HG02610 (cell line): ENCODE data around the gene LPP.

Source experiments
- ATAC-seq: cut with Tn5 transposase; IDR thresholded peaks from one replicate; pipeline ENCODE4 v1.9.1; 2021; ENCODE audit warnings: mild to moderate bottlenecking, moderate library complexity; ENCODE audit not compliant: unreplicated experiment

LPP gene

DNA sequence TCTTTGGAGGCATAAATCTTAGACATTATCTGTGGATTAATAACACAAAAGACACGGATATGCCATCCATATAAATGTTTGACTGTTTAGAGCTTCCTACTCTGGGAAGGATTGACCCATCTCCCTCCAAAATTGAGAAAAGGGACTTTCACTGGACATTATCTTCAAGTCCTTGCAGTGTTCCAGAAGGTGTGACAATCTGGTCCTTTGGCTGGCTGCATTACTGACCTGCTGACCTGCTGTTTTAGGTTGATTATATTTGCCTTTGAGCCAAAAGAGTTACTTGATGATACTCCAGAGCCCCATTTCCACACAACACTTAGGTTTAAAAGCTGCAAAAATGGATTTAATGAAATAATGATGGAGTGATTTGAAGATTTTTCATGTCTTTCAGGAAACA lies 504.6 kb downstream of the LPP start:
- ATAC-seq = no peak

DNA sequence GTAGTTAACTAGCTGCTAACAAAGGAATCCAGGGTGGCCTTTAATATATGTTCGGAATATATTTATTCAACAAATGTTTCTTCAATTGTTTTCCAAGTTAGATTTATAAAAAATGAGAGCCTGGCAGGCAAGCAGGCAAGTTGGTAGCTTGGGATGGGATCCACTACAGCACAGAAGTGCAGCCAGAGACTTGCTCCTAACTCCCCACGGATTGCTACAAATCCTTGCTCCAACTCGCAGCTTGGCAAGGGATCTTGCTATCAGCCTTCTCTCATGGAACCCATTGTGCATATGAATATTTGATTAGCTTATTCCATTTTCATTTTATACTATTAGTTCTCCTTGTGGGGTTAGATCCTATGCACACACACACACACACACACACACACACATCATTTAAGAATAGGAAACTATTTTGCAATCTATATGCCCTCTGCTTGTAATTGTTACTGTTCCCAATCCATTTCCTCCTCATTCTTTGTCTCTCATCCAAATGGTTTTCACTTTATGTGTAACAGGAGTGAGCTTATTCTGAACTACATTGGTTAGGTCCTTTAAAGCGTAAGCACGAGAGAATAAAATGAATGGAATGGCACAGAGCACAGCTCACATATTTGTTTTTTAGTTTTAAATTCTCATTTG lies 505.6 kb downstream of the LPP start:
- ATAC-seq = no peak

DNA sequence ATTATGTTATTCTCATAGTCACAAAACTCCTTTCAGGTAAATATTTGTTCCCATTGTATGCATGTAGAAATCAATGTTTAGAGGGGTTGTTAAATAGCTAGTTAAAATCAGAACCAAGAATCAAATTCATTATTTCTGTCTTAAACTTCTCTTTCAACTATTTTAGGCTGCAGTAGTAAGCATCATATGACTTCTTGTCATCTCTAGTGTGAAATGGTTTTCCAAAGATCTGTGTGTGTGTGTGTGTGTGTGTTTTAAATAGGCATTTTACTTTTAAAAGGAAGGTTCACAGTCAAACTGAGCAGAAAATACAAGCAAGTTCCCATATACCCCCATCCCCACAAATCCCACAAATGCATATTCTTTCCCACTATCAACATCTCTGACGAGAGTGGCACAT lies 506.5 kb downstream of the LPP start:
- ATAC-seq = no peak

DNA sequence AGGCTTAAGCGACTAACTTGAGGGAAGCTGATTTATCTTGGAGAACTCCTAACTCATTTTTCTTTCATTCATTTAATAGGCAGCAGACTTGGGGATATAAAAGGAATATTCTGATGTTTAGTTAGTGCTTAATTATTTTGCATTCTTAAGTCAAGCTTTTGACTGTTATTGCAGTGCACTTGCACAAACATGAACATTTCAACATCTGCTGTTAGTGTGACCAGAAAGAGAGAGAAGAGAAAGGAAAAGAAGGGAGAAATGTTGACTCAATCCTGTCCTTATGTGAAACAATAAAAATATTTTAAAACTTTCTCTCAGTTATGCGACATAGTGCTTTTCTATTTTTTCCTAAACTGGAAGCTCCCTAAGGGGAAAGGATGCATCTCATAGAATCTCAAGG lies 507.8 kb downstream of the LPP start:
- ATAC-seq = no peak

DNA sequence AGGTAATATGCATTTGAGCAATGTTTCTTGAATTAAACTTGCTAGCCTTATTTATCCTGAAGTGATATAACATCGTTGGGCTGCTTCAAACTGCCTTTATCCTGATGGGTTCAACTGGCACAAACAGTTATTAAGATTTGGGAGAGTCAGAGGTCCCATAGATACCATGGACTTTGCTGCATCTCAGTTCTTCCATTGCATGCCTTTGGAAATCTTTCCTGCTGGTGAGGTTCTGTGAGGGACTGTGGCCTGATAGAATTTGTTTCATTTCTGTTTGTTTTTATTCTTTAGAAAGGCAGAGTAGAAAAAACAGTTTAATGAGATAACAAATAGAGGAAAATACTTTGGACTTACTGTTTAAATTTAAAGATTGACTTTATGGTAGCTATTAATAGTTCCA lies 508.3 kb downstream of the LPP start:
- ATAC-seq = no peak

DNA sequence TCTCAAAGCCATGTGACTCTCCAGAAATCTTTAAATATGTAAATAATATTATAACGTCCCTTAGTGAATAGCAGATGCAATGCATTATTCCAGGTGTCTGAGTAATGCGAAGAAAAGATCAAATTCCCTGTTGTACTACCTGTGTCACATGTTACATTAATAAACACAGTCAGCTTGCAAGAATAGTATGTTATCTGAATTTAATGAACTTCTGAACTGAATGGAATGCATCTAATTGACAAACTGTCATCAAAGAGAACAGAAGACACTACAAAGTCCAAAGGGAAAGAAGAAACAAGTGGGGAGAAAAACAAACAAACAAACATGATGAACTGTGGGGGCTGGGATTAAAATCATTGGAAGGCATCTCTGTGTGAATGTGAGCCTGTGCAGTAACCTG lies 508.8 kb downstream of the LPP start:
- ATAC-seq = no peak

DNA sequence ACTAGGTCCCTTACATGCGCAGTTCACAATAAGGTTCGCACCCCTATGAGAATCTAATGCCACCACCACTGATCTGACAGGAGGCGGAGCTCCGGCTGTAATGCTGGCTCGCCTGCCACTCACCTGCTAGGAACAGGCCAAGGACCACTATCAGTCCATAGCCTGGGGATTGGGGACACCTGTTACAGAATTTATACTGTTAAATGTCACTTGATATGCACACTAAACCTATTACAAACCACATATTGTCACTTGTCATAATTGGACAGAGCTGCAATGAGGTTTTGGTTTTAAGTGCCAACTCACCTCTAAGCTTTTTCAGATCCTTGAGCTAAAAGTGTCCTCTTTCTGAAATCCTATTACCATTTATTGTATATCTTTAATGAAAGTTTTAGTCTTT lies 509.9 kb downstream of the LPP start:
- ATAC-seq = no peak

DNA sequence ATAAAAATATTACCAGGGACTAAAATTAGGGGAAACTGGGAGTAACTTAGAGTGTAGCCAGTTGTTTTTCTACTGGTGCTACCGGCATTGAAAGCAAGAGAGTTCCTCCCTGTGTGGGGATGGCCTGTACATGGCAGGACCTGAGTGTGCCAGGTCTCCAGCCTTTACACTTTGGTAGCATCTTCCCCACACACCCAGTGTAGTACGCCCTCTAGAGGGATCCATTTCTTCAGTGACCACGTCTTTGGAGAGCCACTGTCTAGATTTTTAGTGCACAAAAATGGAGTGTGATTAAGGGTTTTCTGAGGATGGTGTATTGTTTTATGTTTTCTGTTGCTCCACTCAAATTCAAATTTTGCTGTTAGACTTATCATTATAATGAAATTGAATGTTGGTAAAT lies 510.8 kb downstream of the LPP start:
- ATAC-seq = no peak

DNA sequence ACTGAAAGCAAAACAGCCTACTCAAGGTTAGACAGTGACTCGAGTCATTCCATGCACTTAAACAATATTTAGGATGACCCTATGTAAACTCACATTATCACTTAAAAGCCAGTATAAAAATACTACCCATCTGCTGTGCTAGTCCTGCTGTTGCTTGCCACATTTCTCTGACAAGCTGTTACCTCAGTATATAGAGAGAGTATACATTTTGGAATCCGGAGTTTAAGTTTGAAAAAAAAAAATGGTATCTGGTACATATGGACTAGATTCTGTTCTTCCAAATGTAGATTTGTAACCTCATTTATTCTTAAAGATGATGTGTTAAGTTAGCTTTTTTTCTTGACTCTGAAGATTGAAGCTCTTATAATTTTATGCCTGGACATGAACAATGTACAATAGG lies 514.0 kb downstream of the LPP start:
- ATAC-seq = no peak

DNA sequence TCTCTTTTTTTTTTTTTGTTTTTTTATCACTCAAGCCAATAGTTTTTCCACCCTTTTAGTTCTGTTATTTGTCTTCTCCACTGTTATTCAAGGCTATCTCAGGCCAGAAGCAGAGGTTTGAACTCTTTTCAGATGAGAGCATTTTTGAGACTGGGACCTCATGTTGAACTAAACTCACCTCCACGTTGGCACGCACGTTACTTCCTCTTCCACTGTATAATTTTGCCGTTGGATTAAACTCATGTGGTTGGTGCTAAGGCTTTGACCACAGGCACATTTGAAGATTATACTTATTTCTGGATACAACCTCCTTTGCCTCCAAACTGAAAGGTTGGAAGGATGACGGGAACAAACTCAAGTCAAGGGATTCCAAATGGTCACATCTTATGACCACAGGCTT lies 516.5 kb downstream of the LPP start:
- ATAC-seq = no peak

DNA sequence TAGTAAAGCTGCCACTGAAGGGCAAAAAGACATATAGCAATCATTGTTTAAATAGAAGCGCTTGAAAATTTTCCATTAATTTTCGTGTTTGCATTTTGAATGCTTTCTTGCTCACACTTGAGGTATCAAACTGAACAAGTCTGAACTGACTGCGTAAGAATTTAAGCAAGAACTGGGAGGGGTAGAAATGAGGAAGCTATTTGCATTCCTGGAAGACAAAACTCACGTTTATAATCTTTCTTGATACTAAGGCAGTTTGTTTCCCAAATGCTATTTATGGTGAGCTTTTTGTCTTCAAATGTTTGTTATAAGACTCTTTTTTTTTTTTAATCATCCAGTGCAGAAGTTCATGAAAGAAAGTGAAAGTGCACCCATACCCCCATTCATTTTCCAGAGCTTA lies 518.0 kb downstream of the LPP start:
- ATAC-seq = no peak

DNA sequence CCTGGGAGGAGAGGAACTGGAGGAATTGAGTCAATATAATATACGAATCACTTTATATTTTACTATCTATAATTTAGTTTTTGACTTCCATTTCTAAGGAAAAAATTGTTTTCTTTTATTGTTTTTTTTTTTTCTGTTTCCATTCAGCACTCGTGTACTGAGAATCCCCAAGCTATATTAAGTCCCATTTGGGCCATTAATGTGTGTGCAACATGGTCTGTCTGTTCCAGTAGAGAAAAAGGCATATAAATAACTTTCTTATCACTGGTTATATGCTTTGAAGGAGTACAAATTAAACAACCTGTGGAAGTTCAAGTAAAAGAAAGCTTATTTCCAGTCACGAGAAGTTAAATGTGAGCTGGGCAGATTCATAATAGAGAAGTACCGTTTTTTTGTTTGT lies 518.9 kb downstream of the LPP start:
- ATAC-seq = no peak

DNA sequence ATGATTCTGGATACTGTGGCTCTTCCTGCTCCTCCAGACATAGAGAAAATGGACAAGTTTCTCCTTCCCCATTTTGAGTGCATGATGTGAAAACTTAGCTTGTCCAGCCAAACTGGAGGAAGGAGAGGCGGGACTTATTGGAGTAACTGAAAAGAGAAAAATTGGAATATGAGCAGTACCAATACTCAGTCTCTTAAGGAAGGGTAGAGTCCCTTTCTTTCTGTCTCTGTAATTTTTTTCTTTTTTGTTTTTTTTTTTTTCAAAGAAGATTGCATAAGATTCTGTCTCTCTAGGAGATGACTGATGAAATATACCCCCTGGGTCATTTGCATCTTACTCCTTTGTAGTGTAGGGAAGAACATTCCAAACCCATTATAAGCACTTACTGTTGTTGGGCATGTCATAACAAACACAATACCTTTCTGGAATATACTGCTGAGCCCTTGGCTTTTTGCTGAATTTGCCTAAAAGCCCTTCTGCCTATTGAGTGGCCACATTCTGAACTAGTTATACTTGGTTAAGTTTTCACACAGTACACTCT lies 519.8 kb downstream of the LPP start:
- no peak for ATAC-seq

DNA sequence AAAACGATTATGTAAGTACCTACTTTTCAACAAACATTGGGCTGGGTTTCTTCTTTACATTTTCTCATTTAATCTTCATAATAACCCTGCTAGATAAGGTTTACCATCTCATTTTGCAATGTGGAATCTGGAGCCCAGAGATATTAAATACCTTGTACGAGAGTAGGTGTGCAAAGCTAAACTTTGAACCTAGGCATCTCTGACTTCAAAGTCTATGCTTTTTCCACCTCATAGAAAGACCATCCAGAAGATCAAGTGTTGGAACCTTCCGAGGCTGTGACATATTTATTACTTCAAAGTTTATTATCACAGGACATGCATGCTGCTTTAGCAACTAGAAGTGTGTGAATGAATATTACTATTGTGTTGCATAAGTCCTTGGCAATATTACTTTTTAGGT lies 520.6 kb downstream of the LPP start:
- ATAC-seq = no peak

DNA sequence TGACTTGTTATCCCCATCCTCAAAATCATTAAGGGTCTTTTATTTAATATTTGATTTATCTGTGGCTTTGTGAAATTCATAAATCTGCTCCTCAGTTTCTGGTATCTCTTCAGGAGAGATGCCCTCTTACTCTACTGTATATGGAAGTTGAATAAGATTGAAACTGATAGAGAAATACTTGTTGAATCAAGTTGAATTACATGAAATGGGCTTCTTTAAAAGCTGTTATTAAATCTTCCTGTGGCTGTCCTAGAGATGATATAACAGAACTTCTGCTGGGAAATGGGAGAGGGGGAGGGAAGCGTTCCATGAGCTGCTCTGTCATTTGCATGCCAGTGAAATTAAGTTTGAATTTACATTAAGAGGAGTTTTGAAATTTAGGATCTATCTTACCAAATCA lies 523.4 kb downstream of the LPP start:
- no peak for ATAC-seq

DNA sequence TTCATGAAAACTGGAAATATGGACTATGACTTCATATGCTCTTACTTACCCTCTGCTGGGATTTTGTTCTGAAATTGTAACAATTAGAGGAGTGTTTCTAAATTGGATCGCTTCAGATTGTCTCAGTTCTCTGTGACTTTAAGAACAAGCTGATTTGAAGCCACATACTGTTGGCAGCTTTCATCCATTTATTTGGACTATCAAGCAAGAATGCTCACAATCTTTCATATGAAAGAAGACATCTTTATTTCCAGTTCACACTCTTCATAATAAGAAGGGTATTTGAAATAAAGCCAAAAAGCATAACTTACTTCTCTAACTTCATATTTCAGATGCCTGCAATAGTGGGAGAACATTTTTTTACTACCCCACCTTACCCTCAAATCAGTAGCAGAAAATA lies 526.2 kb downstream of the LPP start:
- ATAC-seq = no peak

DNA sequence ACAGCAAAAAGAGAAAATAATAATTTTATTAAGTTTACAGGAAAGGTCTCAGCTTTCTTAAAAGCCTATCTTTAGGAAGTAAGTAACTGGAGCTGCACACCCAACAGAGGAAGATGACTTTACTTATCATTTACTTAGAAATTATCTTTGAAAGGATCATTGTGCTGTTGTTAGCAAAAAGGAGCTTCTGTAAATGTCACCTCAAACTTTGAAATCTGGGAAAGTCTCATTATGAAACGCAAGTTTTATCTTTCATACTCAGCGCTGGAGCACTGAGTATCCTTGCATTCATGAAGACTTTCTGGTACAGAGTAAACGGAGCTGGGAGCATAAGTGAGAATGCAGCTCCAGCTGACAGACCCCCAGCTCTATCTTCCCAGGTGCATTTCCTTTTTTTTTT lies 526.6 kb downstream of the LPP start:
- no peak for ATAC-seq

DNA sequence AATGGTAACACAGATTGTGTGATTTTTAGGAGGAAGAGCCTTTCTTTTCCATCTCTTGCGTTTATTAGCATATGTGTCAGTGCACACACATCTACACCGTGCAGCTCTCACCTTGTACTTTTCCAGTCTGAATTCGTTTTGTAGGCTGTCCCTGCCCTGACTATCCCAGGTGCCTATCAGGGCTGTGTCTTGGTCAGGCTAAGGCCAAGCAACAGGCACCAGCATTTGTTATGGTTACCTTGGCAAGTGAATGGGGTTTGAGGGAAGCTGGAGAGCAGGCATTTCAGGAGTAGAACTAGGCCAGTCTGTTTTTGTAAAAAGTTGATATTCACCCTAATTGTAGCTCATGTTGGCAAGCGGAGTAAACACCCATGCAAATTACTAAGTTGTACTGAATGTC lies 528.4 kb downstream of the LPP start:
- ATAC-seq = no peak

DNA sequence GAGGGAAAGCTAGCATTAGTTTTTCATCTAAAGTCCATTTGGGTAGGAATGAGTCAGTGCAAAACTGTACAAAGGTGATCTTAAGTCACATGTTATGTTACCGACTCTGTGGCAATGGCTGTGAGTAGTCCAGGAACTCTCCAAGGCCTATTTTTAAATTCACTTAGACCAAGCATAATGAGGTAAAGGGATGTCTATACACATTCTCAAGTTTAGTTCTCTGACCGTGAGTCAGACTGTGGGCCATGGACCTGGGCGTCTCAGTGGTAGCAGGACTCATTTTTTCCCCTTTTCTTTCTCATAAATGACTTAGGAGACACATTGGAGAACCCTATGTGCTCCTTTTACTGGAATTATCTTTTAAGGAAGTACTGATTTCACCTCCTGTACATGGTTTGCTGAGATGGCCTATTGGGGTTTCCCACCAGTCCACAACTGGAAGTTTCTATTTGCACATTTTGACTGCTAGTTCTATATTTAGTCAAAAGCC lies 529.1 kb downstream of the LPP start:
- peak; percentile 68 for ATAC-seq

DNA sequence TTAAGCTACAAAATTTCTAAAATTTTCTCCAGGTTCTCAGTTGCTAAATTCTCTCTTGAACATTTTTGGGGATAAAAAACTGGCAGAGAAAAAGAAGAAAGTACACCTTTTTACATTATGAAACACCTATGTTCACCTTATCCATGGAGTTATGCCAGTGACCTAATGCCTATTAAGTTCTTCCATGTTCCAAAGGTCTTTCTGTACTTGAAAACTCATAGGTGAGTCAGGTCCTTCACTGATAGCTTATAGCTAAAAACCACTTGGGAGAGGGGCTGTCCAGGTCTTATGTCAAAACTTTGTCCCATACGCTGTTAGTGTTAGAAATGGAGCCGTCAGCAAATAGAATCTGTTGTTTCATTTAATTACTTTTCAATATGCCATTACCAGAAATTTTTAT lies 530.3 kb downstream of the LPP start:
- no peak for ATAC-seq

DNA sequence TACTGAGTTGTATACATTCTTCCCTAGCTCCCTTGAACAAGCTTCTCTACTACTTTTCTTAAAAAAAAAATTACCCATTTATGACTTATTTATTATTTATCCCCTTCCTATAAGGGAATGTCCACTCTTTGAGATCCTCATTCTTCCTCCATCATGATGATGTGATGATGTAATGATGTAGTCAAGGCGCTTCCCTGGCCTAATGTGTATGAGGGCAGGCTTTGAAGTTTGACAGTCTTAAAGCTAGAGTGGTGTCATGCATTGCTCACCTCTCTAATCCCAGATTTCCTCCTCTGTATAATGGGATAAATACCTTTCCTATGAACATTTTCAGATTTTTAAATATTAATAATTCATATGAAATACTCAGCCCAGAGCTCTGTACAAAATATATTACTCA lies 531.8 kb downstream of the LPP start:
- ATAC-seq = no peak

DNA sequence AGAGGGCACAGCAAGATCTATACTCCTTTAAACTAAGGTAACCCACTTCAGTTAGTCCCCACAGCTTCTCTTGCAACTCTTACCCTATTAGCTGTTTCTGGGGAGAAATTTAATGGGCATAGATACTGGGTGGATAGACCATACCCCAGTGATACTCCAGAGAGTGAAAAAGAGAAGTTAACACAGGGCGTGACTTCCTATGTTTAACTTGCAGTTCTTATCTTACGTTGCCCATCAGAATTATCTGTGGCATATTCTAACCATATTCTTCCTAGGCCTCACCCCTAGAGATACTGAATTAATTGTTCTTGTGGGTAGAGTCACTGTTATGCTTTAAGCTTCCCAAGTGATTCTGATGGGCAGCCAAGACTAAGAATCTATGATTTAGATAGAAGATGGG lies 532.4 kb downstream of the LPP start:
- ATAC-seq = no peak

DNA sequence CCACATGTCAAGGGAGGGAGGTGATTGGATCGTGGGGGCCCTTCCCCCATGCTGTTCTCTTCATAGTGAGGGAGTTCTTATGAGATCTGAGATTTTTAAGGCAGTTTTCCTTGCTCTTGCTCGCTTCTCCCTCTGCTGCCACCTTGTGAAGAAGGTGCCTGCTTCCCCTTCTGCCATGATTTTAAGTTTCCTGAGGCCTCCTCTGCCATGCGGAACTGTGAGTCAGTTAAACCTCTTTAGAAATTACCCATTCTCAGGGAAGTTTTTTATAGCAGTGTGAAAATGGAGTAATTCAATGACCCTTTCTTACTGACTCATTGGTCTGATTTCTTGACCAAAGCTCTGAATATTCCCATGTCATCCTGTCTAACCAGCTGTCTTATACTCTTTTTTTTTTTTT lies 533.4 kb downstream of the LPP start:
- ATAC-seq = no peak
